RKO (cell line): Measurements from ENCODE around the gene ZBTB20.

ENCODE experiments used
- DNase-seq: peaks from one replicate; pipeline ENCODE4 v3.0.0-alpha.2; 2016; ENCODE audit warnings: low spot score

ZBTB20 gene

DNA sequence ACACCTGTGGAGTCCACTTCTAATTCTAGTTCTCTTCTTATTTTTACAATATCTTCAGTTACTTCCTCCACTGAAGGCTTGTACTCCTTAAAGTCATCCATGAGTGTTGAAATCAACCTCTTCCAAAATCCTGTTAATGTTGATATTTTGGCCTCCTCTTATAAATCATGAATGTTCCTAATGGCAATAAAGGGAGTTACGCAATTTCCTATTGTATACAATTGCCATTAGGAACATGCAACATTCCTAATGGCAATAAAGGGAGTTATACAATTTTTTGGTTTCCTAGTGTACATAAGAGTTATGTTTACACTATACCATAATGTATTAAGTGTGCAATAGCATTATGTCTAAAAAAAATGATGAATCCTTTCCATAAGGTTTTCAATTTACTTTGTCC is 862.4 kb downstream of the ZBTB20 start:
- DNase-seq: no peak
